Daoy (cell line): ENCODE measurements around the gene C16orf95. TPM values are rescaled to one million over a fixed set of nuclear protein-coding genes. Genes with fewer than 3 reads are reported as not detected.
"Not testable (repeated sequence)": the region's sequence is repeated elsewhere in the genome, so short reads cannot be mapped to it uniquely, and the experiment has no call there.

Source experiments
- DNase-seq: peaks from one replicate; pipeline ENCODE4 v3.0.0-alpha.2; 2015; ENCODE audit warnings: low read depth
- total RNA-seq: library from RNA; depleted of rRNA; stranded (reverse); fragments of >200 nt; shearing (Covaris generic); gene quantifications from 2 replicates; pipeline ENCODE4 v1.2.3, GENCODE V29; 2014

The C16orf95 gene
- total RNA-seq, 1 experiment from 2014 or later: 7.3 TPM

- no peak for DNase-seq
Observed at GRCh38 chr16:87288753-87289362, 28.3 kb downstream of the C16orf95 start.

GRCh38 chr16:87286839-87287626, 30.2 kb downstream of the C16orf95 start:
- DNase-seq: no peak

- DNase-seq: no peak
Observed at GRCh38 chr16:87284183-87284582, 33.0 kb downstream of the C16orf95 start.

GRCh38 chr16:87279094-87279658, 38.0 kb downstream of the C16orf95 start:
- DNase-seq: no peak

- peak; percentile 74 for DNase-seq
Observed at GRCh38 chr16:87278191-87279093, 38.8 kb downstream of the C16orf95 start.

- no peak for DNase-seq
Observed at GRCh38 chr16:87276924-87277323, 40.3 kb downstream of the C16orf95 start.

GRCh38 chr16:87276091-87276701, 41.0 kb downstream of the C16orf95 start:
- no peak for DNase-seq

GRCh38 chr16:87274794-87275193, 42.4 kb downstream of the C16orf95 start:
- no peak for DNase-seq

- no peak for DNase-seq
Observed at GRCh38 chr16:87273471-87274030, 43.6 kb downstream of the C16orf95 start.

GRCh38 chr16:87271256-87271655, 45.9 kb downstream of the C16orf95 start:
- DNase-seq: no peak

- no peak for DNase-seq
Observed at GRCh38 chr16:87267566-87267965, 49.6 kb downstream of the C16orf95 start.

GRCh38 chr16:87266846-87267245, 50.3 kb downstream of the C16orf95 start:
- DNase-seq: no peak

- no peak for DNase-seq
Observed at GRCh38 chr16:87265261-87265660, 51.9 kb downstream of the C16orf95 start.

GRCh38 chr16:87264634-87265033, 52.6 kb downstream of the C16orf95 start:
- DNase-seq: no peak

- peak; percentile 35 for DNase-seq
Observed at GRCh38 chr16:87263418-87264052, 53.7 kb downstream of the C16orf95 start.

- DNase-seq: no peak
Observed at GRCh38 chr16:87259431-87259830, 57.8 kb downstream of the C16orf95 start.

- DNase-seq: not testable (repeated sequence)
Observed at GRCh38 chr16:87258653-87259052, 58.5 kb downstream of the C16orf95 start.

- no peak for DNase-seq
Observed at GRCh38 chr16:87255866-87256265, 61.3 kb downstream of the C16orf95 start.

GRCh38 chr16:87254734-87255133, 62.5 kb downstream of the C16orf95 start:
- DNase-seq: no peak

- DNase-seq: no peak
Observed at GRCh38 chr16:87254296-87254695, 62.9 kb downstream of the C16orf95 start.

GRCh38 chr16:87253536-87253935, 63.7 kb downstream of the C16orf95 start:
- DNase-seq: no peak
